Measurements from ENCODE around the gene STXBP5. TPM values are rescaled to one million over a fixed set of nuclear protein-coding genes. Genes with fewer than 3 reads are reported as not detected.

Gene STXBP5
- polyA plus RNA-seq, 1 donor (not counting 4 experiments of a cell fraction or from before 2014, with no cell fraction given) = 19.4 TPM

- no peaks in the 10 kb centered on the region for H3K4me1 ChIP-seq (ENCODE audit: control insufficient read depth, extremely low read depth, insufficient read depth, low read length)
- FAIRE-seq (peak; percentile 17), DNase-seq (ENCODE audit: low read depth, low spot score) (no peak)
- H3K36me3 ChIP-seq (ENCODE audit: control insufficient read depth in 2 of 2, extremely low read depth in 1 of 2, insufficient read depth in 2 of 2, low read length in 2 of 2) = peaks cover 1 to 3% of the 10 kb centered on the region in 2 experiments
- dilution Hi-C loops (cut with MboI; ENCODE audit: extremely low pct_ligation_motif_present, low sequenced_read_pairs) = no loop called here
- no peaks in the 10 kb centered on the region for H3K27me3 ChIP-seq (ENCODE audit: control insufficient read depth, extremely low read depth, insufficient read depth, low read length)
- no peaks in the 10 kb centered on the region for H4K20me1 ChIP-seq (ENCODE audit: control insufficient read depth, extremely low read depth, insufficient read depth, low read length)
- no peak overlapping the region for H3K27ac ChIP-seq (ENCODE audit: control insufficient read depth, insufficient read depth, low read length)
- H3K4me2 ChIP-seq (ENCODE audit: control insufficient read depth, extremely low read depth, insufficient read depth, low read depth, low read length) = no peak overlapping the region
- TF ChIP-seq EZH2 (IDR thresholded peaks at IDR 0.05; ENCODE audit: low read length) = no peak
- no peak for TF ChIP-seq CTCF (optimal IDR thresholded peaks at IDR 0.05 in 1 of 3, IDR thresholded peaks at IDR 0.05 in 1 of 3, conservative IDR thresholded peaks at IDR 0.05 in 1 of 3; ENCODE audit: extremely low read depth in 1 of 3, insufficient read depth in 2 of 3, low read length in 3 of 3)
- no peak overlapping the region for H3K4me3 ChIP-seq (ENCODE audit: control insufficient read depth in 2 of 3, extremely low read depth in 1 of 3, insufficient read depth in 2 of 3, low read depth in 1 of 3, low read length in 3 of 3)
- no peak overlapping the region for H3K9ac ChIP-seq (ENCODE audit: control insufficient read depth, extremely low read depth, insufficient read depth, low read length)
- H2AFZ ChIP-seq (ENCODE audit: control insufficient read depth, low read length) = no peak overlapping the region
- H3K9me1 ChIP-seq (ENCODE audit: control insufficient read depth, extremely low read depth, insufficient read depth, low read length) = no peaks in the 10 kb centered on the region
- H3K79me2 ChIP-seq (ENCODE audit: control insufficient read depth, insufficient read depth, low read length) = no peaks in the 10 kb centered on the region
- H3K9me3 ChIP-seq (ENCODE audit: control insufficient read depth, low read depth, low read length) = no peaks in the 10 kb centered on the region
Observed at GRCh38 chr6:147347882-147348575, 143.8 kb downstream of the STXBP5 start.

- no peak for TF ChIP-seq EZH2 (IDR thresholded peaks at IDR 0.05; ENCODE audit: low read length)
- H3K9me1 ChIP-seq (ENCODE audit: control insufficient read depth, extremely low read depth, insufficient read depth, low read length) = no peaks in the 10 kb centered on the region
- FAIRE-seq = no peak
- no peak for DNase-seq (ENCODE audit: low read depth, low spot score)
- H3K27me3 ChIP-seq (ENCODE audit: control insufficient read depth, extremely low read depth, insufficient read depth, low read length) = no peaks in the 10 kb centered on the region
- no peak overlapping the region for H3K9ac ChIP-seq (ENCODE audit: control insufficient read depth, extremely low read depth, insufficient read depth, low read length)
- H4K20me1 ChIP-seq (ENCODE audit: control insufficient read depth, extremely low read depth, insufficient read depth, low read length) = no peaks in the 10 kb centered on the region
- H3K36me3 ChIP-seq (ENCODE audit: control insufficient read depth in 2 of 2, extremely low read depth in 1 of 2, insufficient read depth in 2 of 2, low read length in 2 of 2) = peaks cover 3 to 10% of the 10 kb centered on the region in 2 experiments
- H2AFZ ChIP-seq (ENCODE audit: control insufficient read depth, low read length) = no peak overlapping the region
- H3K9me3 ChIP-seq (ENCODE audit: control insufficient read depth, low read depth, low read length) = no peaks in the 10 kb centered on the region
- dilution Hi-C loops (cut with MboI; ENCODE audit: extremely low pct_ligation_motif_present, low sequenced_read_pairs) = no loop called here
- H3K27ac ChIP-seq (ENCODE audit: control insufficient read depth, insufficient read depth, low read length) = no peak overlapping the region
- no peaks in the 10 kb centered on the region for H3K79me2 ChIP-seq (ENCODE audit: control insufficient read depth, insufficient read depth, low read length)
- no peaks in the 10 kb centered on the region for H3K4me1 ChIP-seq (ENCODE audit: control insufficient read depth, extremely low read depth, insufficient read depth, low read length)
- H3K4me2 ChIP-seq (ENCODE audit: control insufficient read depth, extremely low read depth, insufficient read depth, low read depth, low read length) = no peak overlapping the region
- no peak overlapping the region for H3K4me3 ChIP-seq (ENCODE audit: control insufficient read depth in 2 of 3, extremely low read depth in 1 of 3, insufficient read depth in 2 of 3, low read depth in 1 of 3, low read length in 3 of 3)
Observed at GRCh38 chr6:147361311-147361981, 157.2 kb downstream of the STXBP5 start.
